ENCODE data around the gene FLRT2.

- TF ChIP-seq POLR2A (IDR thresholded peaks at IDR 0.05; ENCODE audit: low read depth, low read length) (no peak), ZNF217 (IDR thresholded peaks at IDR 0.05) (no peak), JUND (IDR thresholded peaks at IDR 0.05; ENCODE audit: low read depth, low read length) (no peak), ATF3 (IDR thresholded peaks at IDR 0.05; ENCODE audit: borderline replicate concordance, extremely low read depth, low read depth, low read length) (no peak), LARP7 (IDR thresholded peaks at IDR 0.05) (no peak), SREBF2 (IDR thresholded peaks at IDR 0.05; ENCODE audit: low read length) (no peak), POLR2AphosphoS5 (IDR thresholded peaks at IDR 0.05; ENCODE audit: low read length) (no peak), RAD51 (IDR thresholded peaks at IDR 0.05) (no peak), EP300 (IDR thresholded peaks at IDR 0.05; ENCODE audit: borderline replicate concordance in 1 of 2, control insufficient read depth in 1 of 2, low read depth in 2 of 2, low read length in 2 of 2) (no peak), USF1 (IDR thresholded peaks at IDR 0.05; ENCODE audit: borderline replicate concordance, extremely low read length, insufficient read depth, low read depth, low read length) (no peak), KLF5 (IDR thresholded peaks at IDR 0.05; ENCODE audit: partially characterized antibody) (no peak)
- TF ChIP-seq, protein P1, sequence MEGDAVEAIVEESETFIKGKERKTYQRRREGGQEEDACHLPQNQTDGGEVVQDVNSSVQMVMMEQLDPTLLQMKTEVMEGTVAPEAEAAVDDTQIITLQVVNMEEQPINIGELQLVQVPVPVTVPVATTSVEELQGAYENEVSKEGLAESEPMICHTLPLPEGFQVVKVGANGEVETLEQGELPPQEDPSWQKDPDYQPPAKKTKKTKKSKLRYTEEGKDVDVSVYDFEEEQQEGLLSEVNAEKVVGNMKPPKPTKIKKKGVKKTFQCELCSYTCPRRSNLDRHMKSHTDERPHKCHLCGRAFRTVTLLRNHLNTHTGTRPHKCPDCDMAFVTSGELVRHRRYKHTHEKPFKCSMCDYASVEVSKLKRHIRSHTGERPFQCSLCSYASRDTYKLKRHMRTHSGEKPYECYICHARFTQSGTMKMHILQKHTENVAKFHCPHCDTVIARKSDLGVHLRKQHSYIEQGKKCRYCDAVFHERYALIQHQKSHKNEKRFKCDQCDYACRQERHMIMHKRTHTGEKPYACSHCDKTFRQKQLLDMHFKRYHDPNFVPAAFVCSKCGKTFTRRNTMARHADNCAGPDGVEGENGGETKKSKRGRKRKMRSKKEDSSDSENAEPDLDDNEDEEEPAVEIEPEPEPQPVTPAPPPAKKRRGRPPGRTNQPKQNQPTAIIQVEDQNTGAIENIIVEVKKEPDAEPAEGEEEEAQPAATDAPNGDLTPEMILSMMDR (IDR thresholded peaks at IDR 0.05 in 2 of 3, conservative IDR thresholded peaks at IDR 0.05 in 1 of 3; ENCODE audit: control insufficient read depth in 2 of 3, extremely low read depth in 1 of 3, insufficient read depth in 1 of 3, low read depth in 3 of 3, low read length in 3 of 3) = no peak
- TF ChIP-seq, protein P2, sequence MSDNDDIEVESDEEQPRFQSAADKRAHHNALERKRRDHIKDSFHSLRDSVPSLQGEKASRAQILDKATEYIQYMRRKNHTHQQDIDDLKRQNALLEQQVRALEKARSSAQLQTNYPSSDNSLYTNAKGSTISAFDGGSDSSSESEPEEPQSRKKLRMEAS (IDR thresholded peaks at IDR 0.05; ENCODE audit: low read depth, low read length) = no peak
Observed at GRCh38 chr14:85616886-85617285, 86.9 kb downstream of the FLRT2 start.

Measured in GM12878 (cell line).